NCI-H2107 treated with DMSO at 0.1 percent for 48 hours (cell line): ENCODE results near the gene HK1.
"Not testable (repeated sequence)": the region's sequence is repeated elsewhere in the genome, so short reads cannot be mapped to it uniquely, and the experiment has no call there.

Experiments used
- DNase-seq: peaks from one replicate; lab custom pipeline; 2025; ENCODE audit not compliant: unreplicated experiment; lab: John Stamatoyannopoulos, UW

The HK1 gene

GRCh38 chr10:69307434-69307833, 29.1 kb downstream of the HK1 start:
- DNase-seq: no peak

DNA sequence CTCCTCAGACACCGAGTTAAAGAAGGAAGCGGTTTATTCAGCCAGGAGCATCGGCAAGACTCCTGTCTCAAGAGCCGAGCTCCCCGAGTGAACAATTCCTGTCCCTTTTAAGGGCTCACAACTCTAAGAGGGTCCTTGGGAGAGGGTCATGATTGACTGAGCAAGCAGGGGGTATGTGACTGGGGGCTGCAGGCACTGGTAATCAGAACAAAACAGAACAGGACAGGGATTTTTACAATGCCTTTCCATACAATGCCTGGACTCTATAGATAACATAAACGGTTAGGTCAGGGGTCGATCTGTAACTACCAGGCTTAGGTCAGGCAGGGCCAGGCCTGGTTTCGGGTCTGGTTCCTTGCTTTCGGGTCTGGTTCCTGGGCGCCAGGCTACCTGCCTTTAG, 30.0 kb downstream of the HK1 start:
- DNase-seq: not testable (repeated sequence)

- no peak for DNase-seq
Observed at GRCh38 chr10:69311309-69311708, 33.0 kb downstream of the HK1 start.

- DNase-seq: no peak
Observed at GRCh38 chr10:69312528-69312927, 34.2 kb downstream of the HK1 start.

DNA sequence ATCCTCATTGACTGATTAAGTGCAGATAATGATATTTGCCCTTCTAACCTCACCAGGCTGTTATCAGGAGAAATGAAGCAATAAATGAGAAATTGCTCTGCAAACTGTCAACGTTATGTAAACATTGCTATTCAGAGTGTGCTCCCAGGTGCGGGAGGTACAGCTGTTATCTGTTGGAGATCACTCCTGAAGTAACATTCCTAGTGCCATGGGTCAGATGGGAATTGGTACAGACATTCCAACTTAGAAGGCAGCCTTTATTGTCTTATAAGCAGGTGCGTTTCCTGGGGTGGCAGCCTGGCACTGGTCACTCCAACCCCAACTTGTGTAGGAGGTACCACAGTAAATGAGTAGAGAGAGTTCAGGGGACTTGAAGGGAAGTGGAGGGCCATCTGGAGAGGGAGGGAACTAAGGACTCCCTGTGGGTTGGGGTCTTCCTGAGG, 36.8 kb downstream of the HK1 start:
- no peak for DNase-seq

DNA sequence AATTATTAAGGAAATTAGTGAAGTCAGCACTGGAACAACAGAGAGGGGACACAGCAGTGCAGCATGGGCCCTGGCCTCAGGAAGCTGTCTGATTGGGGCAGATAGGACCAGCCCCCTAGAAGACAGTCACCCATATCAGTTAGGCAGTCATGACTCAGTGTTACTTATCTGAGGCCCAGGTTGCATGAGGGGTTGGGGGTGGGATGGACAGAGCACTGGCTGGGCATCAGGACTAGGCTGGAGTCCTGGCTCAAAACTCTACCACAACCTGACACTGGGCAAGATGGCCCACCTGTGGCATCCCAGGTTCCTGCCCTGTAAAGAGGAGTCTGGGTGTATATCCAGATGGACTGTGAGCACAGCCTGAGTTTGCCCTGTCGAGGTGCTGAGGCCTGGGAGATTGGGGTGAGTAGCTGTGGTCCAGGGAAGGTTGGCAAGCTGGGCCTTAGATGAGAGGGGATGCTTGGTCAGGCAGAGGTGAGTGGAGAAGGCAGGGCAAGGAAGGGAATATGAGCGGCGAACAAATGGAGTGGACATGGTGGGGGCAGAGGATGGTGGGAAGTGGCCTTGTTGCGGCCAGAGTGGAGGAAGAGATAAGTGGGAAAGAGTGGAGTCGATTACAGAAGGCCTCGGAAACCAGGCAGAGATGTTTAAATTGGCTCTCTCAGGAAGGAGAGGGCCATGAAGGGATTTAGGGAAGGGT, 37.5 kb downstream of the HK1 start:
- no peak for DNase-seq

DNA sequence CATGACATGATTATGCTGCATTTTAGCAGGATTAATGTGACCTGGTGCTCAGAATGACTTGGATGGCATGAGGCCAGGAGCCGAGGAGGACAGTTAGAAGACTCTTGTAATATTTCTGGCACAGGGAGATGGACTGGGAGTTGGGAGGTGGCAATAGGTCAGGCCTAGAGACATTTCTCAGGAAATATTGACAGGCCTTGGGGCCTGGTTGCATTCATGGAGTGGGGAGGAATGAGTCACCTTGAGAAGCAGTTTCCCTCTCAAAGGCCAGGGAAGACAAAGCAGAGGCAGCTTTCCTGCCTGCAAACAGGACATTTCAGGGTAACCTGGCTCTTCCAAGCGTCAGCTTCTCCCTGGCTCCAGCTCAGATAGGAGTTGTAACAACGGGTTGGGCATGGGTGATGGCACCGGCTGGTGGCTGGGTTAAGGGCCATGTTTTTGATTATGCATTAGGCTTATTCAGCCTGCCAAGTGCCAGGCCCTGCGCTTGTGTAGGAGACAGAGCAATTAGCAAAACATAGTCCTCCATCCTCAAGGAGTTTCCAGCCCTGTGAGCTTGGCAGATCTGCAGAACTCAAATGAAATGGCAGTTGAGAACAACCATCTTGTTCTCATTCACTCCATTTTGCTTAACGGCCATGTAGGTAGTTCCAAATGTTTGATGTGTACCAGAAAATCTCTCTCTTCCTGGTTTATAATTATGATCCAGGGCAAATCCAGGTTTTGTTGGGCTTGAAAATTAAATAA, 38.2 kb downstream of the HK1 start:
- no peak for DNase-seq

DNA sequence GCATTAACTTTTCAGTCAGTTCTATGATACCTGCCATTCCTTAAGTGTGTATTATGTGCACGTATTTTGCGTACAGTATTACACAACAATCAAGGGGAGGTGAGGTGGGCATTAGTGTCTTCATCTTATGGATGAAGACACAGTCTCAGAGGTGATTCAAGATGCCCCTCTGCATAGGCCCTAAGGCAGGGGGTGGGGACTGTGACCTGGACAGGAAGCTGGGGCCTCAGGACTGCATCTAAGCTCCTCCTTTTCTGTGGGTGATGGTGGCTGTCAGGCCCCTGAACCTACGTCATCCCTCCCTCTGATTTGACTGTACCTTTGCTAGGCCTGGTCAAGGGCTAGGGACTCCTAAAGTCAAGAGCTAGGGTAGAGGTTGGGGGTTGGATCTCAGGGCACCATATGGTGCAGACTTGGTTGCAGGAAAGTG, 38.9 kb downstream of the HK1 start:
- DNase-seq: no peak

DNA sequence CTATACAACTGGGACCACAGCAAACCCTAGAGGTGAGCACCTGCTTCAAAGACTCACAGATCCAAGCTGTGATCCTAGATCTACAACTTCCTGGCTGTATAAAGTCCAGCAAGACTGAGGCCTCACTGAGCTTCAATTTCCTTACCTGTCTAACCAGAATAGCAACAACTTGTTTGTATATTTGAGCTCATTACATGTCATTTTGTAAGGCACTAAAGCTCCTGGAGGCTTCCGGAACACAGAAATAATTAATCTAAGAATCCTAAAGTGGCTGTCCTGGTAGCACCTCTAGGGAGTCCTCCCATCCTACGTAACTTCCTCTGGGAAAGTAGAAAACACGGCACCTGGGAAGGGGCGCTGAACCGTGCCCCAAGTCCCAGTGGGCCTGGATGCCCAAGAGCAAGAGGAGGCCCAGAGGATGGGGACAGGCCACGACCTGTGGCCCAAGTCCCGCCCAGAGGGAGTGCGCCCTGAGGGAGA, 39.4 kb downstream of the HK1 start:
- DNase-seq: no peak

DNA sequence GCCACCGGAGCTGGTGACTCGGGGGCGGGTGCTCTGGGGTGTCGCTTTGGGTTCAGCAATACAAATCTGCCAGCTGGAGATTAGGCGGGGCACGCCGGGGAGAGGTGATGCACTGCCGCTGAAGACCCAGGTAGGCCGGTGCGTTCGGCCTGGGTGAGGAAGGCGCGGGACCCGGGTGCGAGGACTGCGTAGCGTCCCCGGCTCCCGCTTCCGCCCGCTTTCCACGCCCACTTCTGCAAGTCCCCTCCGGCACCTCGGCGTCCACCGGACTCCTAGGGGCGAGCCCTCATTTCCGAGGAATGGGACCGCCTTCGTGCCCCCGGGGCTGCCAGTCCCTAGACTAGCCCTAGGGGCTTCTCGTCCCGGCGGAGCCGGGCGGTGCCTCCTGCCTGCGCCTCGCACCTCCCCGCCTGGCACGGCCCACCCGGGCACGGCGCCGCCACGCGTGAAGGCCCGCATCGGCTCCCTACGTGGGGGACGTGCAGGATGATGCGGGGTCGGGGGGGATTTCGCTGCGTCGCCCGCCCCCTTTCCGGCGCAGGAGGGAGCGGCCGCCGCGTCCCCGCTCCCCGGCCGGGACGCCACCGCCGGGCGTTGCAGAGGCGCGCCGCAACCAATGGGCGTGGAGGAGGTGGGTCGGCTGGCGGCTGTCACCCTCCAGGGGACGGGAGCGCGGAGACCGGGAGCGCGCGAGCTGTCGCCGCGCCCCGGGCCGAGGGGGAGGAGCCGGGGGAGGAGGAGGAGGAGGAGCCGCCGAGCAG, 40.0 kb downstream of the HK1 start:
- DNase-seq: peak; percentile 14

DNA sequence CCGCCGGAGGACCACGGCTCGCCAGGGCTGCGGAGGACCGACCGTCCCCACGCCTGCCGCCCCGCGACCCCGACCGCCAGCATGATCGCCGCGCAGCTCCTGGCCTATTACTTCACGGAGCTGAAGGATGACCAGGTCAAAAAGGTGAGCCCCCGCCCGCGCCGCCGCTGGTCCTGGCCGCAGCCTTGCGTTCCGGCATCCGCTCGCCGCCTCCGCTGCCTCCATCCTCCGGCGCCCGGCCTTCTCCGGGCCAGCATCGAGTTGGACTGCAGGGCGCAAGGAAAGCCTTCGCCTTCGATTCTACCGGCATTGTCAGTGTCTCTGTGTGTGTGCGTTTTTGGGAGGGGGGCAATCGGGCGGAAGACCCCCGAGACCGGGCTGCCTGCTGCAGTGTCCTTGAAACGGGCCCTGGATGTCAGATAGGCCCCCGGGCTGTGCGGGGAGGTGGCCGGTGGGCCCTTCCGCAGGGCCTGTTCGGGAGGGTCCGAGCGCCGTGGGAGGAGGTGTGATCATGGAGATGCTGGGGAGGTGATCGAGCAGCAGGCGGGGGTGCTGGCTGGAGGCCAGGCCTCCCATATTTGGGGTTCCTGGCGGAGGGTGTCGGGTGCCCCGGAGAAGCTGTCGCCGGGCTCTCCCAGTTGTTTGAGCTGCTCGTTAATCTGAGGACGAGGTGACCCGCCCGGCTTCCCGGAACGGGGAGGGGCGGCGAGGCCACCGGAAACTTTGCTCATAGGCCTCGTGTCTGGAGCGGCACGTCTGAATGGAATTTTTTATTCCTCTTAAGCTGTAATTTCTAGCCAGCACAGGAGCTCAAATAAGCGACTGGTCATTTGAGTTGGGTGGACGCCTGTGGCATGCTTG, 40.8 kb downstream of the HK1 start:
- DNase-seq: no peak

GRCh38 chr10:69319841-69320316, 41.6 kb downstream of the HK1 start:
- DNase-seq: no peak

DNA sequence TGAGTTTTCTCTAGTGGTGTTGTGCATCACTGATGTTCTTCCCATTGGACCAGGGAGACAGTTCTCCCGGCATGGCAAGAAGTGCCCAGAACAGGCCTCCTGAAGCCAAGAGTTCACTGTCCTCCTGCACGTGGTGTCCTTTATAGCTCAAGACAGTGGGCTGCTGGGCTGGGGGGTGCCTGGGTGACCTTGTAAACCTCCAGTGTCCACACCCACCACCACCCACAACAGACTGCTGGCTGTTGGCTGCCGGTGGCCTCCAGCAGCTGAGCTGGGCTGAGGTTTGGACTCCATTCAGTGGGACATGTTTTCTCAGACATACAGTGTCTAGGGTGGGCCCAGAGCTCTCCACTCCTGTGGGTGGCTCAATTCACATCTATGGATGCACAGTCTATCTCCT, 42.2 kb downstream of the HK1 start:
- DNase-seq: no peak

GRCh38 chr10:69321039-69321715, 42.9 kb downstream of the HK1 start:
- no peak for DNase-seq

GRCh38 chr10:69321865-69322264, 43.6 kb downstream of the HK1 start:
- no peak for DNase-seq

DNA sequence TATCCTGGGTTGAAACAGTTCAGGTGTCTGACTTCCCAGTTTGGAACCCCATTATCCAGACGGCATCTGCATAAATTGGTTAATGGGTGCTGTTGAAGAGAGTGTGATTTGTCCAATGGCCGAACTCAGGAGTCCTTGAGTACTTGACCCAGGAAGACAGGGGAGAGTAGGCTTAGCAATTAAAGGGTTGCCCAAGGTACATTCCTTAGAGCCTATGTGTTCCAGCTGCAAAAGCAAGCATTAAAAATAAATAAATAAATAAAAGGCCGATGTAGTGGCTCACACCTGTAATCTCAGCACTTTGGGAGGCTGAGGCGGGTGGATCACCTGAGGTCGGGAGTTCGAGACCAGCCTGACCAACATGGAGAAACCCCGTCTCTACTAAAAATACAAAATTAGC, 44.0 kb downstream of the HK1 start:
- DNase-seq: not testable (repeated sequence)

GRCh38 chr10:69323622-69324021, 45.3 kb downstream of the HK1 start:
- no peak for DNase-seq

DNA sequence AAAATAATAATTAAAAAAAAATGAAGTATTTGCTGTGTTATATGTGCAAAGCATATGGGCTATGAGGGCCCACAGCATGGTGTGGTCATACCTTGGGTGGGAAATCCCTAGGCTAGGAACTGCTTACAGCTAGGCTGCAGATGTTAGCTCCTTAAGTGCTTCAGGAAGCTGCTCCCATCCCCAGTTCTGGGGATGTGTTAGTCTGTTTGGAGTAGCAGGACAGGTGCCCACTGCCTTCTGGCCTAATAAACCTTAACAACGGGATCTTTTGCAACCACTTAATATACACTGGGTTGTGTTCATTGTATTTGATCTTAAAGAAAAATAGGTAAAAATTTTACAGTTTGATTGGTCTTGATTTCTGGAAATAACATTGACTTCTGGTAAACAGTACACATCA, 46.3 kb downstream of the HK1 start:
- DNase-seq: no peak

GRCh38 chr10:69325637-69326523, 47.6 kb downstream of the HK1 start:
- peak; percentile 29 for DNase-seq
